GM12878 (cell line): ENCODE data around the gene NPR3. TPM values are rescaled to one million over a fixed set of nuclear protein-coding genes. Genes with fewer than 3 reads are reported as not detected.

Experiments used
- ATAC-seq: fragments of 200-7000 bp; cut with Tn5 transposase; 3 replicates; pipeline ENCODE4 v1.9.1; 2020; ENCODE audit warnings: mild to moderate bottlenecking, moderate library complexity
- BruUV-seq: library from RNA; stranded (reverse); fragments of 400-500 nt; replicated peaks from 2 replicates; lab custom pipeline; 2021; lab: Mats Ljungman, UMichigan
- CTCF ChIA-PET: fragments of 300-600 bp; sonication (Branson Sonifier 250); formaldehyde crosslinking; extraction: SDS; loops from one replicate; lab custom pipeline; 2021; ENCODE audit warnings: inconsistent platforms; lab: Yijun Ruan, JAX
- POLR2A ChIA-PET: fragments of 350-600 bp; formaldehyde crosslinking; extraction: SDS; loops from one replicate; lab custom pipeline; 2021; ENCODE audit warnings: inconsistent platforms; lab: Charles Lee
- RAD21 ChIA-PET: fragments of 300-600 bp; sonication (Branson Sonifier 250); formaldehyde crosslinking; loops from one replicate; lab custom pipeline; 2023; ENCODE audit warnings: antibody characterized with exemption; ENCODE audit not compliant: unreplicated experiment; lab: Charles Lee
- SMC1A ChIA-PET: fragments of 300-600 bp; sonication (Branson Sonifier 250); formaldehyde crosslinking; loops from one replicate; lab custom pipeline; 2023; ENCODE audit not compliant: unreplicated experiment, uncharacterized antibody; lab: Charles Lee
- DNase-seq: peaks from one replicate; pipeline ENCODE4 v3.0.0-alpha.2; 2011; ENCODE audit warnings: low read depth, low spot score
- FAIRE-seq: peaks from 3 replicates; lab custom pipeline; 2011; peaks lifted over from hg19 to GRCh38; lab: Jason Lieb, UNC
- H2AFZ ChIP-seq: 2 replicates; pipeline ENCODE4 v1.6.0; 2011; ENCODE audit warnings: low read depth, low read length, control low read depth; ENCODE audit not compliant: control insufficient read depth
- H3K27ac ChIP-seq: 2 replicates; pipeline ENCODE4 v1.5.1; 2011; ENCODE audit warnings: control low read depth; ENCODE audit not compliant: control insufficient read depth, insufficient read depth
- H3K27me3 ChIP-seq, 2 experiments: replicated peaks in 1 of 2; 2 replicates each; pipeline versions ENCODE4 v1.6.0 to v1.6.1; 2011; ENCODE audit warnings: low read length in 1 of 2; ENCODE audit not compliant: control insufficient read depth in 2 of 2, insufficient read depth in 2 of 2
- H3K36me3 ChIP-seq, 2 experiments: 2 replicates each; pipeline ENCODE4 v1.5.1; 2011; ENCODE audit warnings: low read length in 1 of 2; ENCODE audit not compliant: control insufficient read depth in 2 of 2, insufficient read depth in 2 of 2
- H3K4me1 ChIP-seq: 2 replicates; pipeline ENCODE4 v1.6.1; 2011; ENCODE audit warnings: mild to moderate bottlenecking, low read length, moderate library complexity, mixed read lengths; ENCODE audit not compliant: control insufficient read depth, insufficient read depth
- H3K4me2 ChIP-seq: 2 replicates; pipeline ENCODE4 v1.6.0; 2011; ENCODE audit warnings: control low read depth; ENCODE audit not compliant: control insufficient read depth, insufficient read depth
- H3K4me3 ChIP-seq: fragments of 200-600 bp; sonication (generic); 2 replicates; pipeline ENCODE4 v1.5.1; 2016
- H3K79me2 ChIP-seq: 2 replicates; pipeline ENCODE4 v1.6.0; 2011; ENCODE audit warnings: low read length; ENCODE audit not compliant: control insufficient read depth, insufficient read depth
- H3K9ac ChIP-seq: 2 replicates; pipeline ENCODE4 v1.8.0; 2011; ENCODE audit warnings: low read length, control low read depth, mixed read lengths; ENCODE audit not compliant: control insufficient read depth, insufficient read depth
- H3K9me3 ChIP-seq: replicated peaks from 3 replicates; pipeline ENCODE4 v1.5.1; 2011; ENCODE audit warnings: mild to moderate bottlenecking, low read length; ENCODE audit not compliant: control insufficient read depth, insufficient read depth
- H4K20me1 ChIP-seq: 2 replicates; pipeline ENCODE4 v1.6.0; 2011; ENCODE audit not compliant: control insufficient read depth, insufficient read depth
- KAT2A ChIP-seq: conservative IDR thresholded peaks from 2 replicates; pipeline ENCODE4 v1.6.1; 2011; ENCODE audit warnings: low read depth, low read length; ENCODE audit not compliant: control insufficient read depth
- KLF5 ChIP-seq: fragments of 450-650 bp; IDR thresholded peaks from 2 replicates; pipeline ENCODE4 v1.6.1; 2014; ENCODE audit warnings: mild to moderate bottlenecking; ENCODE audit not compliant: partially characterized antibody
- ZNF384 ChIP-seq: IDR thresholded peaks from 2 replicates; pipeline ENCODE4 v1.6.1; 2012; ENCODE audit warnings: low read depth, mild to moderate bottlenecking, low read length, improper control_type of control experiment, borderline replicate concordance
- WGBS: methylation state at CpG from one replicate; pipeline ENCODE4 v1.1.6; 2016; ENCODE audit warnings: low lambda C conversion rate; ENCODE audit not compliant: insufficient replicate concordance, insufficient coverage; ENCODE audit errors: missing lambda C conversion rate; 5-methylcytosine and 5-hydroxymethylcytosine counted together
- in situ Hi-C: fragments of 300-500 bp; cut with MboI; formaldehyde crosslinking; loops from 9 replicates; pipeline ENCODE4 v1.14.3; 2018; ENCODE audit warnings: mixed read lengths
- intact Hi-C: fragments of 100-400 bp; cut with micrococcal nuclease; formaldehyde crosslinking; loops from one replicate; pipeline ENCODE4 v1.14.2; 2022; ENCODE audit not compliant: unreplicated experiment
- polyA plus RNA-seq, 11 experiments: library from polyadenylated mRNA; depleted of rRNA in 4 of 11; unstranded in 6 of 11; stranded (reverse) in 5 of 11; fragments of >200 nt; fragmentation: Nextera tagmentation in 4 of 11; fragmentation: Illumina TruSeq in 1 of 11; extraction: Ambion mirVana in 4 of 11; extraction: Trizol in 1 of 11; gene quantifications; 1 replicate in 1 of 11; 2 replicates in 10 of 11; pipeline versions ENCODE4 v1.2.1 to v1.2.3, GENCODE V29; 2011 to 2016; ENCODE audit warnings: inconsistent platforms in 2 of 11, missing spikeins in 2 of 11, low read depth in 1 of 11
- total RNA-seq, 4 experiments: library from RNA; depleted of rRNA in 3 of 4; stranded (reverse); fragments of >200 nt in 3 of 4; fragmentation: Illumina TruSeq in 1 of 4; extraction: Trizol in 1 of 4; gene quantifications; 2 replicates each; pipeline versions ENCODE4 v1.2.1 to v1.2.3, GENCODE V29; 2013 to 2021
- TF ChIP-seq, protein P1 (sequence below): fragments of 450-650 bp; IDR thresholded peaks from 2 replicates; pipeline ENCODE4 v1.6.1; 2017; ENCODE audit warnings: mild to moderate bottlenecking, moderate library complexity

Gene NPR3
- total and polyA plus RNA-seq, 10 of the 15 experiments (the other 5 are each of a cell fraction or from before 2014, with no cell fraction given), result 0.01 to 0.37 (median 0.14) TPM; not detected in 7

DNA sequence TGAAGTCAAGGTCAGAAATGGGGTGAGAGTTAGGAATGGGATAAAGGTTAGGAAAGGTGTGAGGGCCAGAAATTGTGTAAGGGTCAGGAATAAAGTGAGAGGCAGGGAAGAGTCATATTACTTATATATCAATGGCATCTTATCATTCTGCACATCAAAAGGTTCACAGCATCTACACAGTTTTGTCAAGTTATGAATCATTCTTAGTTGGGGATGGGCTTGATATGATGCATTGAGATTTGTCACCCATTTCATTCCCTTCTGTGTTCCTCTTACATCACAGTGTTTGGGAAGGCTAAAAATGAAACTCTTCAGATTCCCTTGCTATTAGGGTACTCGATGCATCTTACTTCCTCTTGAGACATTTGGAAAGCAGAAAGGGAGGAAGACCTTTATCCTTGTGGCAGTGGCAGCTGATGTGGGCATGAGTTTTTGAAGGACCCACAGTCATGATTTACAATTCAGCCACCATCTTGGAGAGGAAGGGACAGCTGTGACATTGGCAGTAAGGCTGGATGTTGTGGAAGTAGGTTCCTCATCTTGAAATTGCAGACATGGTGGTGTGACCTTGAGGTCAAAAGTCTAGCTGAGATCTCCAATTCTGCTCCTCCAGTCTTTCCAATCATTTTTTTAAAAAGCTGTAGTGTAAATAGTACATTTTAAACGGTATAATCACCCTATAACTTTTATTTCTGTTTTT is 24.2 kb upstream of the NPR3 start:
- no peaks in the 10 kb centered on the region; a peak in 1 of 4 replicates for H3K27me3 ChIP-seq
- ATAC-seq (no peak), DNase-seq (no peak), FAIRE-seq (no peak)
- no peaks in the 10 kb centered on the region; the same call in 1 of the 3 replicates for H3K9me3 ChIP-seq
- H3K36me3 ChIP-seq, result no peaks in the 10 kb centered on the region
- no peak overlapping the region for H3K27ac ChIP-seq
- intact Hi-C loops (no loop called here), in situ Hi-C loops (no loop called here)
- 4% methylated on average over 2 of the region's 2 CpGs for WGBS
- no TSS peak for BruUV-seq
- no peaks in the 10 kb centered on the region for H3K79me2 ChIP-seq
- TF ChIP-seq ZNF384 (no peak), KAT2A (no peak), KLF5 (no peak)
- TF ChIP-seq, protein P1, sequence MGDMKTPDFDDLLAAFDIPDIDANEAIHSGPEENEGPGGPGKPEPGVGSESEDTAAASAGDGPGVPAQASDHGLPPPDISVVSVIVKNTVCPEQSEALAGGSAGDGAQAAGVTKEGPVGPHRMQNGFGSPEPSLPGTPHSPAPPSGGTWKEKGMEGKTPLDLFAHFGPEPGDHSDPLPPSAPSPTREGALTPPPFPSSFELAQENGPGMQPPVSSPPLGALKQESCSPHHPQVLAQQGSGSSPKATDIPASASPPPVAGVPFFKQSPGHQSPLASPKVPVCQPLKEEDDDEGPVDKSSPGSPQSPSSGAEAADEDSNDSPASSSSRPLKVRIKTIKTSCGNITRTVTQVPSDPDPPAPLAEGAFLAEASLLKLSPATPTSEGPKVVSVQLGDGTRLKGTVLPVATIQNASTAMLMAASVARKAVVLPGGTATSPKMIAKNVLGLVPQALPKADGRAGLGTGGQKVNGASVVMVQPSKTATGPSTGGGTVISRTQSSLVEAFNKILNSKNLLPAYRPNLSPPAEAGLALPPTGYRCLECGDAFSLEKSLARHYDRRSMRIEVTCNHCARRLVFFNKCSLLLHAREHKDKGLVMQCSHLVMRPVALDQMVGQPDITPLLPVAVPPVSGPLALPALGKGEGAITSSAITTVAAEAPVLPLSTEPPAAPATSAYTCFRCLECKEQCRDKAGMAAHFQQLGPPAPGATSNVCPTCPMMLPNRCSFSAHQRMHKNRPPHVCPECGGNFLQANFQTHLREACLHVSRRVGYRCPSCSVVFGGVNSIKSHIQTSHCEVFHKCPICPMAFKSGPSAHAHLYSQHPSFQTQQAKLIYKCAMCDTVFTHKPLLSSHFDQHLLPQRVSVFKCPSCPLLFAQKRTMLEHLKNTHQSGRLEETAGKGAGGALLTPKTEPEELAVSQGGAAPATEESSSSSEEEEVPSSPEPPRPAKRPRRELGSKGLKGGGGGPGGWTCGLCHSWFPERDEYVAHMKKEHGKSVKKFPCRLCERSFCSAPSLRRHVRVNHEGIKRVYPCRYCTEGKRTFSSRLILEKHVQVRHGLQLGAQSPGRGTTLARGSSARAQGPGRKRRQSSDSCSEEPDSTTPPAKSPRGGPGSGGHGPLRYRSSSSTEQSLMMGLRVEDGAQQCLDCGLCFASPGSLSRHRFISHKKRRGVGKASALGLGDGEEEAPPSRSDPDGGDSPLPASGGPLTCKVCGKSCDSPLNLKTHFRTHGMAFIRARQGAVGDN, result no peak
- SMC1A ChIA-PET, result no interaction called here
- no peaks in the 10 kb centered on the region for H4K20me1 ChIP-seq
- POLR2A ChIA-PET, result no interaction called here
- RAD21 ChIA-PET, result no interaction called here
- no peaks in the 10 kb centered on the region for H3K4me1 ChIP-seq
- no peak overlapping the region for H3K4me2 ChIP-seq
- H2AFZ ChIP-seq, result no peak overlapping the region
- CTCF ChIA-PET, result no interaction called here
- no peak overlapping the region for H3K4me3 ChIP-seq
- no peak overlapping the region for H3K9ac ChIP-seq
